ENCODE measurements around the gene AMZ1. TPM values are rescaled to one million over a fixed set of nuclear protein-coding genes. Genes with fewer than 3 reads are reported as not detected.
"Not testable (repeated sequence)": the region's sequence is repeated elsewhere in the genome, so short reads cannot be mapped to it uniquely, and the experiment has no call there.

AMZ1 gene
- total RNA-seq, 1 donor from 2014 or later = 0.05 TPM

DNA sequence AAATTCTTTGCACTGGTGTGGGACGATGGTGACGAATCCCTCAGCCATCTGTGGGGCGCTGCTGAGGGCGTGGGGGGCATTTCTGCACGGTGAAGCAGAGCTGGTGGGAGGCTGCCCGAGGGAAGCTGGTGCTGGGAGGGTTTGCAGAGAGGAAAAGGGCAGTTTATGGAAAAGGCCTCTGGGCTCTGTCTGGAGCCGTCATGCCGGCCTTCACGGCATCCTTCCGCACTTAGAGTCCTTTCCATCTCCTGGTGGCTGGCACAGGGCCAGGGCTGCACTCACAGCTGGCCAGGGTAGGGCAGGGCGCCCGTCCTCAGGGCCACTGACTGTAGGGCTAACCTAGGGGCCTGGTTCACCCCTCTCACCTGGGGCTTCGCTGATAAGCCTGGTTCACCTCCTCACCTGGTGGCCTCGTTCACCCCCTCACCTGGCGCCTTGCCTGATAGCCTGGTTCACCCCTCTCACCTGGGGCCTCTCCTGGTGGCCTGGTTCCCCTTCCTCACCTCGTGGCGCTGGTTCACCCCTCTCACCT is 598 bp upstream of the AMZ1 start:
- no peak for DNase-seq
- intact Hi-C loops (cut with micrococcal nuclease) = loop anchor here (10.0 kb wide), 1 partner anchor 233 kb away; no protein-coding TSS in a partner anchor
- ATAC-seq = peak; percentile 33

GRCh38 chr7:2688409-2689342 is 674 bp downstream of the AMZ1 start:
- no peak for ATAC-seq
- intact Hi-C loops (cut with micrococcal nuclease) = loop anchor here (10.0 kb wide), 1 partner anchor 234 kb away; no protein-coding TSS in a partner anchor
- no peak for DNase-seq

- ATAC-seq (no peak), DNase-seq (no peak)
- intact Hi-C loops (cut with micrococcal nuclease) = loop anchor here (10.0 kb wide), 1 partner anchor 235 kb away; no protein-coding TSS in a partner anchor
Measured at GRCh38 chr7:2689343-2689847, 1.4 kb downstream of the AMZ1 start.

DNA sequence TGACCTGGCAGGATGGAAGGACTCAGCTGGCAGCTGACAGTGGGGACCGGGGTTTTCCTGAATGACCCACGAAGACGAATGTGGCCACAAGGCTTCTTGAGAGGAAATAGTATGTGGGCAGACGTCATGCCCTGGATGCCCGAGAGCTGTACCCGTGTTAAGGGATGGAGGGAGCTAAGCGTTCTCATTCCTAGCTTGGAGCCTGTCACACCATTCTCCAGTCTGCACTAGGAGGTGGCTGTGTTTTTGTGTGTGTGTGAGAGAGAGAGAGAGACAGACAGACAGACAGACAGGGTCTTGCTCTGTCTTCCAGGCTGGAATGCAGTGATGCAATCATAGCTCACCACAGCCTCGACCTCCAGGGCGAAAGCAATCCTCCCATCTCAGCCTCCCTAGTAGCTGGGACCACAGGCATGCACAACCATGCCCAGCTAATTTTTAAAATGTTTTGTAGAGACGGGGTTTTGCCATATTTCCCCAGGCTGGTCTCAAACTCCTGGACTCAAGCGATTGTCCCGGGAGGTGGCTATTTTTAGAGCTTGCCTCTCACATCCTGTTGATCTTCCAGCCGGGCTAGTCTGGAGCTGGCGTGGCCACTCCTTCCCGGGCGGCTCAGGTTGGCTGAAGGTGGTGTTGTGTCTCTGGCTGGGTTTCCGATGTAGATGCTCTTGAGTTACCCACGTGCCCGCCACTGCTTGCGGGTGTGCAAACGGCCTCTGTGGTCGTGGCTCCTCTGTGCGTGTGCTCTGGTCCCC is 2.1 kb downstream of the AMZ1 start:
- no peak for DNase-seq
- intact Hi-C loops (cut with micrococcal nuclease) = loop anchor here (10.0 kb wide), 1 partner anchor 235 kb away; no protein-coding TSS in a partner anchor
- no peak for ATAC-seq

DNA sequence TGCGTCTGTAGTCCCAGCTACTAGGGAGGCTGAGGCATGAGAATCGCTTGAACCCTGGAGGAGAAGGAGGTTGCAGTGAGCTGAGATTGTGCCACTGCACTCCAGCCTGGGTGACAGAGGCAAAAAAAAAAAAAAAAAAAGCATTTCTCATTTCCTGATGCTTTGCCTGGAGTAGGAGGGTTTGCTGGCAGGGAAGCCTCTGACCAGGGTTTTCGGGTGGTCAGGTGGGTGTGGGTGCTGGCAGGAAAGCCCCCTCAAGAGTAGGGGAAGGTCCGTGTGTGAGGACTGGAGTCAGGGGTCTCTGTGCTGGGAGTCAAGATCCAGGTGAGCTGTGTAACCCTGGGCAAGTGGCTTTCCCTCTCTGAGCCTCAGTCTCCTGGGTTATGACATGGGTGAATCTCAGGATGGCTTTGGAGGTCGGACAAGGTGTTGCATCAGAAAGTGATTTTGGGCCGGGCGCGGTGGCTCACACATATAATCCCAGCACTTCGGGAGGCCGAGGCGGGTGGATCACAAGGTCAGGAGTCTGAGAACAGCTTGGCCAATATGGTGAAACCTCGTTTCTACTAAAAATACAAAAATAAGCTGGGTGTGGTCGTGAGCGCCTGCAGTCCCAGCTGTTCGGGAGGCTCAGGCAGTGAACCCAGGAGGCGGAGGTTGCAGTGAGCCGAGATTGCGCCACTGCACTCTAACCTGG is 3.2 kb downstream of the AMZ1 start:
- DNase-seq (no peak), ATAC-seq (no peak)
- intact Hi-C loops (cut with micrococcal nuclease) = no loop called here

DNA sequence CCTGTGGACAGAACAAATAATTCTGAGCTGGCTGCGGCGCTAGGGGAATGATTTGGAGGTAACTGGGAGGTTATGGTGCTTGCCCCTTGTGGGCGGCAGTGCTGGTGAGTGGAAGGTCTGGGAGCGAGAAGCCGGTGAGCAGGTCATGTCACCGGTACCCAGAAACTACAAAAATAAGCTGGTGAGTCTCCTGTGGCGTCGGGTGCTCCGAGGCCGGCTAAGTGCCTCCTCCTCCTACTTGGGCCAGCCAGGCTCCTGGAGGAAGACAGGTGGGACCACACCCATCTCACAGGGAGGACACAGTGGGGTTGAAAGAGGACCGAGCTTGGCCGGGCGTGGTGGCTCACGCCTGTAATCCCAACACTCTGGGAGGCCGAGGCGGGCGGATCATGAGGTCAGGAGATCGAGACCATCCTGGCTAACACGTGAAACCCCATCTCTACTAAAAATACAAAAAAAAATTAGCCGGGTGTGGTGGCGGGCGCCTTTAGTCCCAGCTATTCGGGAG is 4.0 kb downstream of the AMZ1 start:
- intact Hi-C loops (cut with micrococcal nuclease); DNase-seq; ATAC-seq: not testable (repeated sequence)

GRCh38 chr7:2692543-2692942 is 4.5 kb downstream of the AMZ1 start:
- ATAC-seq (no peak), DNase-seq (no peak)
- intact Hi-C loops (cut with micrococcal nuclease) = no loop called here

DNA sequence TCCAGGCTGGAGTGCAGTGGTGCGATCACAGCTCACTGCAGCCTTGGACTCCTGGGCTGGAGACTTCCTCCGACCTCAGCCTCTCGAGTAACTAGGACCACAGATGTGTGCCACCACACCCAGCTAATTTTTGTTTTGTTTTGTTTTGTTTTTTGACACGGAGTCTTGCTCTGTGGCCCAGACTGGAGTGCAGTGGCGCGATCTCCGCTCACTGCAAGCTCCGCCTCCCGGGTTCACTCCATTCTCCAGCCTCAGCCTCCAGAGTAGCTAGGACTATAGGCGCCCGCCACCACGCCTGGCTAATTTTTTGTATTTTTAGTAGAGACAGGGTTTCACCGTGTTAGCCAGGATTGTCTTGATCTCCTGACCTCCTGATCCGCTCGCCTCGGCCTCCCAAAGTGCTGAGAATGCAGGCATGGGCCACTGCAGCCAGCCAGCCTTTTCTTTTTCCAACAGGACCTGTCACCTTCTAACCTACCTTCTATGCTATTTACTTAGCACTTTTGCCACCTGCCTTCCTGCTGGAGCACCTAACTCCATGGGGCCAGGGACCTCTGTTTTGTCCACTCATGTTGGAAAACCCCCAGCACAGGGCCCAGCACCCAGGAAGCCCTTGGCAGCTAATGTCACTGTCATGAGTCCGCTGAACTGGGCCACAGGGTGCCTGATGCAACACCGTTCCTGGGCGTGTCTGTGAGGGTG is 5.6 kb downstream of the AMZ1 start:
- not testable (repeated sequence) for ATAC-seq

GRCh38 chr7:2694122-2694436 is 6.1 kb downstream of the AMZ1 start:
- intact Hi-C loops (cut with micrococcal nuclease); ATAC-seq; DNase-seq: not testable (repeated sequence)

More for the DNA sequence above, 5.6 kb downstream of the AMZ1 start:
- DNase-seq; intact Hi-C loops (cut with micrococcal nuclease): not testable (repeated sequence)

- DNase-seq = no peak
- intact Hi-C loops (cut with micrococcal nuclease) = no loop called here
- ATAC-seq = no peak
Measured at GRCh38 chr7:2698581-2699288, 10.7 kb downstream of the AMZ1 start.

DNA sequence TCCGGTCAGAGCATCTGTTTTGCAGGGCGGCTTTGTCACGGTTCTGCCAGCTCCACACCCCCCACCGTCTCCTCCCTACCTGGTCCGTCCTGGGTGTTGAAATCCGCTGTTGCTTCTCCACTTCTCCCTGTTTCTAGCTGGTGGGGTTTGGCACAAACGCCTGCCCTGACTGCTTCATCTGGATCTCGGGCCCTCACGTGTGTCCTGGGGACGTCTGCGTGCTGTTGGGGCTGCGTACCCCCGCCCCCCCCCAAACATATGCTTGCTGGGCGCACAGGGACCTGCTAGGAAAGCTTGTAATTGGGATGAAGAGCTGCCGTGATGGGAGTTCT is 11.3 kb downstream of the AMZ1 start:
- ATAC-seq (no peak), DNase-seq (no peak)
- intact Hi-C loops (cut with micrococcal nuclease) = no loop called here

DNA sequence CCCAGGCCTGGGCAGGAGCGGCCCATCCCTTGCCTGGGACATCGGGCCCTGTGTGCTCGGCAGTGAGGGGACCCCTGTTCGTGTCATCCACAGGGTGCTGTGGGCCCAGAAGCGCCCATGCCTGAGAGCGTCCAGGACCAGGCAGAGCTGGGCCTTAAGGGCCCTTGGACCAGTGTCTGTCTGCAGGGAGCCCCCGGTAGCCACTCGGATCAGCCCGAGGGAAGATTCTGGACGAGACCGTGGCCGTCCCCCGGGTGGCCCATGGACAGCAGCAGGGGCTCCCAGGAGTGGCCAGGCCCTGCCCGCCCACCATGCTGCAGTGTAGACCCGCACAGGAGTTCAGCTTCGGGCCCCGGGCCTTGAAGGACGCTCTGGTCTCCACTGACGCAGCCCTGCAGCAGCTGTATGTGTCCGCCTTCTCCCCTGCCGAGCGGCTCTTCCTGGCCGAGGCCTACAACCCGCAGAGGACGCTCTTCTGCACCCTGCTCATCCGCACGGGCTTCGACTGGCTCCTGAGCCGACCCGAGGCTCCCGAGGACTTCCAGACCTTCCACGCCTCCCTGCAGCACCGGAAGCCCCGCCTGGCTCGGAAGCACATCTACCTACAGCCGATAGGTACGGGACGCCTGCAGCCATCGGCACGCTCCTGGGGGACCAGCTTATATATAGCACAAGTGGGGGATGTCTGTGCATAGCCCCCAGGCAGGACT is 12.3 kb downstream of the AMZ1 start:
- intact Hi-C loops (cut with micrococcal nuclease) = no loop called here
- DNase-seq = no peak
- ATAC-seq = no peak

- intact Hi-C loops (cut with micrococcal nuclease) = no loop called here
- DNase-seq = no peak
- ATAC-seq = no peak
Measured at GRCh38 chr7:2701424-2701823, 13.4 kb downstream of the AMZ1 start.

DNA sequence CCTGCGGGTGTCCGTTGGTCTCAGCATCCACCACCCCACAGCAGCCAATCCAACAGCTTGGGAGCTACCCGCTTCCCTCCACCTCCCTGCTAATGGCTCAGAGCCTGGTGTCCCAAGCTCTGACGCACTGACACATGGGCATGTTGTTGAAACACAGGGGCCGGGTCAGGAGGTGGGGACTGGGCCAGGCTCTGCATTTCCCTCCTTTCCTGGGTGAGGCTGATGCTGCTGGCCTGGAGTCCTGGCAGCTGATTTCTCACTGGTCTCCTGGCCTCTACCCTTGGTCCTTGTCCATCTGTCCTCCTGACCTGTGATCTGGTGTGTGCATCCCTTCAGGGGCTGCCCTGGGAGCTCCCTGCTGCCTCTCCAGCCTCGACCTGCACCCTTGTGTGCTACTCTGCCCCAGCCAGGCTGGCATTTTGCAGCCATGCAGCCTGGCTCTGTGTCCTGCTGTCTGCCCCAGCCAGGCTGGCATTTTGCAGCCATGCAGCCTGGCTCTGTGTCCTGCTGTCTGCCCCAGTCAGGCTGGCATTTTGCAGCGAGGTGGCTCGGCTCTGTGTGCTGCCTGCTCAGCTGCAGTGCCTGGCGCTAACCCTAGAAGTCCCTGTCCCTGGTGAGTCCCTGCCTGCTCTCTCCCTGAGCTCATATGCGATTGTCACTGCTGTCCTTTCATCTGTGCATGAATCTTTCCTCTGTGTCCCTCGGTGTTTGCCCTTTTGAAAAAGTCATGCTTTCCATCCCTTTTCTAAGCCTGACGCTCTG is 14.0 kb downstream of the AMZ1 start:
- DNase-seq (peak; percentile 58), ATAC-seq (peak; percentile 68)
- intact Hi-C loops (cut with micrococcal nuclease) = no loop called here

- intact Hi-C loops (cut with micrococcal nuclease) = no loop called here
- DNase-seq (no peak), ATAC-seq (no peak)
Measured at GRCh38 chr7:2702594-2702957, 14.6 kb downstream of the AMZ1 start.

DNA sequence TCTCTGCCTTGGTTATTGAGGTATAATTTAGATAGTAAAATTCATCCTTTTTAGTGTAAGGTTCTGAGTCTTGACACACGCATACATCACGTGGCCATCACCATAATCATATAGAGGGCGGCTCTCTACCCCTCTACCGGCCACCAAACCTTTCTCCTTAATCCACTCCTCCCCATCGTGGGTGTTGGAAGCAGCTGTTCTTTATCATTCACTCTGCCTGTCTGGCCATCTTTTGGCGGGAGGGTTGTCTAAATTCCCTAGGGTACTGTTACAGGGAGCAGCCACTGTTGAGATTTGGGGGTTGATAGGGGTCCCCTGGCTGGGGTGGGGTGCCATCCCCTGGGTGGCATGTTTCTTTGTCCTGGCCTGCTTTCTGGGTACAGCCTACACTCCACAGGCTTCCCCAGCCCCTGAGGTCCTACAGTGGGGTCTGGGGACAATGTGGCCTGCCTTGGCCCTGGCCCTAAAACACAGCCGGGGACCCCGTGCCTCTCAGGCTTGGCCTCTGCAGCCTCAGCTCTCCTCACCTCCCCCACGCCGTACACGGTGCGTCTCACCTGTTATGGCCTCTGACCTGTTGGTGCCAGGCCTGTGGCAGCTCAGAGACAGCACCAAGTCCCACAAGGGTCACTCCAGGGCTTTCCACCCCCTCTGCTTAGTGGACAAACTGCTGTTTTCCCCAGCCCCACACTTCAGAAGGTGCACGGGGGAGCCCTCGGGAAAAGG is 17.5 kb downstream of the AMZ1 start:
- ATAC-seq = no peak
- DNase-seq = no peak
- intact Hi-C loops (cut with micrococcal nuclease) = no loop called here
